ENCODE measurements around the gene MNX1. TPM values are rescaled to one million over a fixed set of nuclear protein-coding genes. Genes with fewer than 3 reads are reported as not detected.

MNX1 gene
- total RNA-seq, 4 donors from 2014 or later, result 11.7 to 23.2 (median 13.1) TPM

GRCh38 chr7:156993925-156994235 lies 16.6 kb downstream of the MNX1 start:
- DNase-seq, result no peak
- no peak overlapping the region for H3K27ac ChIP-seq
- intact Hi-C loops (cut with DNase I; ENCODE audit: low total_unique reads), result no loop called here
- 75 to 91% methylated on average over 7 to 10 of the region's 10 CpGs for WGBS, 2 donors (ENCODE audit: low coverage in 1 of 2)
- H3K4me3 ChIP-seq, result no peak overlapping the region
- peaks cover 21% of the 10 kb centered on the region for H3K27me3 ChIP-seq
- H3K36me3 ChIP-seq, result no peaks in the 10 kb centered on the region
- TF ChIP-seq CTCF (IDR thresholded peaks at IDR 0.05) (no peak), EP300 (IDR thresholded peaks at IDR 0.05; ENCODE audit: low read depth) (no peak), POLR2A (IDR thresholded peaks at IDR 0.05) (no peak), POLR2AphosphoS5 (IDR thresholded peaks at IDR 0.05) (no peak)
- in situ Hi-C loops (cut with MboI; ENCODE audit: low pct_ligation_motif_present in 1 of 4, low pct_unique_long_range_greater_than_20kb in 1 of 4, low sequenced_read_pairs in 3 of 4), result no loop called here
- H3K4me1 ChIP-seq, result peaks cover 0 to 2% (median 0%) of the 10 kb centered on the region in 4 donors
- H3K9me3 ChIP-seq, result no peaks in the 10 kb centered on the region

GRCh38 chr7:156993021-156993924 lies 17.2 kb downstream of the MNX1 start:
- peaks cover 15% of the 10 kb centered on the region for H3K27me3 ChIP-seq

GRCh38 chr7:156989766-156990535 lies 20.5 kb downstream of the MNX1 start:
- Histone ChIP-seq H3K9me3 (no peaks in the 10 kb centered on the region), H3K4me3 (no peak overlapping the region), H3K36me3 (no peaks in the 10 kb centered on the region), H3K4me1 (peaks cover 0 to under 1% (median 0%) of the 10 kb centered on the region in 4 donors), H3K27me3 (peaks cover 15% of the 10 kb centered on the region), H3K27ac (no peak overlapping the region)
- 84 to 100% methylated on average over 2 to 21 of the region's 25 CpGs for WGBS, 2 donors (ENCODE audit: low coverage in 1 of 2)
- TF ChIP-seq POLR2AphosphoS5 (IDR thresholded peaks at IDR 0.05), result no peak
- no peak for TF ChIP-seq EP300 (IDR thresholded peaks at IDR 0.05; ENCODE audit: low read depth)
- no peak for TF ChIP-seq CTCF (IDR thresholded peaks at IDR 0.05)
- TF ChIP-seq POLR2A (IDR thresholded peaks at IDR 0.05), result no peak
- intact Hi-C loops (cut with DNase I; ENCODE audit: low total_unique reads), result no loop called here
- no peak for DNase-seq
- in situ Hi-C loops (cut with MboI; ENCODE audit: low pct_ligation_motif_present in 1 of 4, low pct_unique_long_range_greater_than_20kb in 1 of 4, low sequenced_read_pairs in 3 of 4), result no loop called here

More at GRCh38 chr7:156993021-156993924, 17.2 kb downstream of the MNX1 start:
- TF ChIP-seq EP300 (IDR thresholded peaks at IDR 0.05; ENCODE audit: low read depth), result no peak
- in situ Hi-C loops (cut with MboI; ENCODE audit: low pct_ligation_motif_present in 1 of 4, low pct_unique_long_range_greater_than_20kb in 1 of 4, low sequenced_read_pairs in 3 of 4), result no loop called here
- no peaks in the 10 kb centered on the region for H3K9me3 ChIP-seq
- H3K4me3 ChIP-seq, result no peak overlapping the region
- no peak overlapping the region for H3K27ac ChIP-seq
- no peaks in the 10 kb centered on the region for H3K36me3 ChIP-seq
- intact Hi-C loops (cut with DNase I; ENCODE audit: low total_unique reads), result no loop called here
- no peak for DNase-seq
- 72 to 100% methylated on average over 4 to 32 of the region's 32 CpGs for WGBS, 2 donors (ENCODE audit: low coverage in 1 of 2)
- H3K4me1 ChIP-seq, result no peaks in the 10 kb centered on the region

GRCh38 chr7:156988343-156989185 lies 21.9 kb downstream of the MNX1 start:
- Histone ChIP-seq H3K4me3 (no peak overlapping the region), H3K27ac (no peak overlapping the region)
- intact Hi-C loops (cut with DNase I; ENCODE audit: low total_unique reads), result no loop called here

More at GRCh38 chr7:156988343-156989185, 21.9 kb downstream of the MNX1 start:
- 84 to 87% methylated on average over 3 to 24 of the region's 27 CpGs for WGBS, 2 donors (ENCODE audit: low coverage in 1 of 2)
- in situ Hi-C loops (cut with MboI; ENCODE audit: low pct_ligation_motif_present in 1 of 4, low pct_unique_long_range_greater_than_20kb in 1 of 4, low sequenced_read_pairs in 3 of 4), result no loop called here
- no peak for DNase-seq
- Histone ChIP-seq H3K27me3 (peaks cover 9% of the 10 kb centered on the region), H3K4me1 (peaks cover 0 to 10% (median 2%) of the 10 kb centered on the region in 4 donors), H3K9me3 (no peaks in the 10 kb centered on the region), H3K36me3 (no peaks in the 10 kb centered on the region)
- TF ChIP-seq CTCF (IDR thresholded peaks at IDR 0.05) (no peak), EP300 (IDR thresholded peaks at IDR 0.05; ENCODE audit: low read depth) (no peak), POLR2AphosphoS5 (IDR thresholded peaks at IDR 0.05) (no peak), POLR2A (IDR thresholded peaks at IDR 0.05) (no peak)
